DND-41 (cell line): ENCODE data around the gene DGKG.

Experiments
- ATAC-seq: fragments of 200-7000 bp; cut with Tn5 transposase; 3 replicates; pipeline ENCODE4 v1.9.1; 2021; ENCODE audit warnings: low read depth; ENCODE audit not compliant: insufficient read depth
- DNase-seq: peaks from one replicate; pipeline ENCODE4 v3.0.0-alpha.2; 2020
- H2AFZ ChIP-seq: 2 replicates; pipeline ENCODE4 v1.6.0; 2012; ENCODE audit warnings: low read depth, low read length
- H3K27ac ChIP-seq: 2 replicates; pipeline ENCODE4 v1.5.1; 2012; ENCODE audit warnings: low read length, inconsistent platforms
- H3K27me3 ChIP-seq: fragments of 200-600 bp; sonication (generic); 2 replicates; pipeline ENCODE4 v1.6.0; 2012; ENCODE audit warnings: low read length, mild to moderate bottlenecking, inconsistent platforms; ENCODE audit not compliant: insufficient read depth, poor library complexity
- H3K36me3 ChIP-seq: 2 replicates; pipeline ENCODE4 v1.5.1; 2012; ENCODE audit warnings: low read length, inconsistent platforms; ENCODE audit not compliant: insufficient read depth
- H3K4me1 ChIP-seq: 2 replicates; pipeline ENCODE4 v1.5.1; 2012; ENCODE audit warnings: mild to moderate bottlenecking, low read length; ENCODE audit not compliant: insufficient read depth
- H3K4me2 ChIP-seq: 2 replicates; pipeline ENCODE4 v1.6.0; 2012; ENCODE audit warnings: mild to moderate bottlenecking, moderate library complexity, low read length, inconsistent platforms; ENCODE audit not compliant: insufficient read depth
- H3K4me3 ChIP-seq, 2 experiments: fragments of 200-600 bp in 1 of 2; shearing (Covaris generic) in 1 of 2; 2 replicates each; pipeline ENCODE4 v1.5.1; 2012 to 2016; ENCODE audit warnings: inconsistent platforms in 2 of 2, low read length in 2 of 2, mild to moderate bottlenecking in 2 of 2, low read depth in 1 of 2, moderate library complexity in 1 of 2
- H3K79me2 ChIP-seq: 2 replicates; pipeline ENCODE4 v1.6.0; 2012; ENCODE audit warnings: low read length, inconsistent platforms; ENCODE audit not compliant: insufficient read depth
- H3K9ac ChIP-seq: 2 replicates; pipeline ENCODE4 v1.6.0; 2012; ENCODE audit warnings: low read depth, mild to moderate bottlenecking, inconsistent platforms, low read length, moderate library complexity
- H3K9me3 ChIP-seq: 2 replicates; pipeline ENCODE4 v1.5.1; 2012; ENCODE audit warnings: low read length, moderate library complexity, mild to moderate bottlenecking, inconsistent platforms; ENCODE audit not compliant: insufficient read depth, severe bottlenecking
- H4K20me1 ChIP-seq: 2 replicates; pipeline ENCODE4 v1.6.0; 2012; ENCODE audit warnings: low read length; ENCODE audit not compliant: insufficient read depth
- CTCF ChIP-seq: IDR thresholded peaks from 2 replicates; pipeline ENCODE4 v1.5.1; 2012; ENCODE audit warnings: borderline replicate concordance, low read length, moderate library complexity, mild to moderate bottlenecking; ENCODE audit not compliant: poor library complexity, severe bottlenecking; ENCODE audit errors: extremely low read depth
- EZH2 ChIP-seq: IDR thresholded peaks from 3 replicates; pipeline ENCODE4 v1.6.1; 2012; ENCODE audit warnings: borderline replicate concordance, low read depth, mild to moderate bottlenecking, moderate library complexity, low read length, inconsistent platforms; ENCODE audit not compliant: severe bottlenecking

DGKG gene

GRCh38 chr3:186193534-186194450 lies 168.2 kb downstream of the DGKG start:
- no peak overlapping the region for H3K9ac ChIP-seq
- H3K4me2 ChIP-seq = no peak overlapping the region
- DNase-seq = no peak

GRCh38 chr3:186192823-186193222 lies 169.2 kb downstream of the DGKG start:
- Histone ChIP-seq H3K27me3 (peaks cover 7% of the 10 kb centered on the region), H2AFZ (no peak overlapping the region), H3K79me2 (no peaks in the 10 kb centered on the region), H3K4me2 (no peak overlapping the region), H4K20me1 (no peaks in the 10 kb centered on the region), H3K36me3 (no peaks in the 10 kb centered on the region), H3K4me3 (no peak overlapping the region), H3K9ac (no peak overlapping the region), H3K9me3 (no peaks in the 10 kb centered on the region), H3K27ac (no peak overlapping the region), H3K4me1 (no peaks in the 10 kb centered on the region)
- TF ChIP-seq CTCF = no peak
- TF ChIP-seq EZH2 = no peak
- ATAC-seq (no peak), DNase-seq (no peak)

More at GRCh38 chr3:186193534-186194450, 168.2 kb downstream of the DGKG start:
- no peak overlapping the region for H2AFZ ChIP-seq
- no peaks in the 10 kb centered on the region for H3K4me1 ChIP-seq
- no peaks in the 10 kb centered on the region for H4K20me1 ChIP-seq
- no peaks in the 10 kb centered on the region for H3K9me3 ChIP-seq
- peaks cover 7% of the 10 kb centered on the region for H3K27me3 ChIP-seq
- no peak for ATAC-seq
- H3K36me3 ChIP-seq = no peaks in the 10 kb centered on the region
- H3K27ac ChIP-seq = no peak overlapping the region
- H3K79me2 ChIP-seq = no peaks in the 10 kb centered on the region
- TF ChIP-seq CTCF (no peak), EZH2 (no peak)
- no peak overlapping the region for H3K4me3 ChIP-seq

- H4K20me1 ChIP-seq = no peaks in the 10 kb centered on the region
- H3K4me2 ChIP-seq = no peak overlapping the region
- H3K27ac ChIP-seq = no peak overlapping the region
- peaks cover 4% of the 10 kb centered on the region for H3K27me3 ChIP-seq
- no peaks in the 10 kb centered on the region for H3K36me3 ChIP-seq
- H3K4me1 ChIP-seq = peaks cover 6% of the 10 kb centered on the region
- H3K9me3 ChIP-seq = no peaks in the 10 kb centered on the region
- DNase-seq = no peak
- H2AFZ ChIP-seq = no peak overlapping the region
- no peak overlapping the region for H3K9ac ChIP-seq
- no peak for TF ChIP-seq CTCF
- no peak overlapping the region for H3K4me3 ChIP-seq
- ATAC-seq = no peak
- no peaks in the 10 kb centered on the region for H3K79me2 ChIP-seq
Measured at GRCh38 chr3:186189492-186189891, 172.5 kb downstream of the DGKG start.
